Measurements from ENCODE around the gene KCND3. TPM values are rescaled to one million over a fixed set of nuclear protein-coding genes. Genes with fewer than 3 reads are reported as not detected.

Gene KCND3
- total RNA-seq, 1 experiment from 2014 or later: not detected

DNA sequence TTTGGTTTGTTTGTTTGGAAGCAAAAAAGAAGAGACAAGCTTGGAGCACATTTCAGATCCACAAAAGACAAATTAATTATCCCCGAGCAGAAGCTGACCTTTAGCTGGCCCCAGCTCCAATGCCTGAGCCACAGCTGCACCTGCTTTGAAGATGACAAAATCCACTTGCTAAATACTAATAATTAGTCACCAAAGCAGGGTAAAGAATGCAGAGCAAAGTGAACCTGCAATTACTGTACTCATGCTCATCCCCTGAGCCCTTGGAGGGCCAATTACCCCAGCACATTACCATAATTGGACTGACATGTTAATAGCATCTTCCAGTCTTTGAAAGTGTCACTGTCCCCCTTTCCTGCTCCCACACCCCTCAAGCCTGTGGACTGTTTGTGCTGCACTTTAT lies 38.2 kb upstream of the KCND3 start:
- ChIA-PET CTCF (no interaction called here), POLR2A (no interaction called here)
- no peak for DNase-seq (ENCODE audit: unreplicated experiment)
- no peaks in the 10 kb centered on the region for H3K4me1 Mint-ChIP-seq (ENCODE audit: insufficient read depth, unreplicated experiment)
- no peak overlapping the region for H3K27ac Mint-ChIP-seq (ENCODE audit: low read depth, unreplicated experiment)
- no TSS peak for BruUV-seq (replicated peaks)
- no peaks in the 10 kb centered on the region for H3K9me3 Mint-ChIP-seq (ENCODE audit: unreplicated experiment)
- intact Hi-C loops (cut with micrococcal nuclease): no loop called here
- TF ChIP-seq, protein P1, sequence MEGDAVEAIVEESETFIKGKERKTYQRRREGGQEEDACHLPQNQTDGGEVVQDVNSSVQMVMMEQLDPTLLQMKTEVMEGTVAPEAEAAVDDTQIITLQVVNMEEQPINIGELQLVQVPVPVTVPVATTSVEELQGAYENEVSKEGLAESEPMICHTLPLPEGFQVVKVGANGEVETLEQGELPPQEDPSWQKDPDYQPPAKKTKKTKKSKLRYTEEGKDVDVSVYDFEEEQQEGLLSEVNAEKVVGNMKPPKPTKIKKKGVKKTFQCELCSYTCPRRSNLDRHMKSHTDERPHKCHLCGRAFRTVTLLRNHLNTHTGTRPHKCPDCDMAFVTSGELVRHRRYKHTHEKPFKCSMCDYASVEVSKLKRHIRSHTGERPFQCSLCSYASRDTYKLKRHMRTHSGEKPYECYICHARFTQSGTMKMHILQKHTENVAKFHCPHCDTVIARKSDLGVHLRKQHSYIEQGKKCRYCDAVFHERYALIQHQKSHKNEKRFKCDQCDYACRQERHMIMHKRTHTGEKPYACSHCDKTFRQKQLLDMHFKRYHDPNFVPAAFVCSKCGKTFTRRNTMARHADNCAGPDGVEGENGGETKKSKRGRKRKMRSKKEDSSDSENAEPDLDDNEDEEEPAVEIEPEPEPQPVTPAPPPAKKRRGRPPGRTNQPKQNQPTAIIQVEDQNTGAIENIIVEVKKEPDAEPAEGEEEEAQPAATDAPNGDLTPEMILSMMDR (IDR thresholded peaks at IDR 0.05; ENCODE audit: unreplicated experiment): no peak
- no peak overlapping the region for H3K4me3 Mint-ChIP-seq (ENCODE audit: unreplicated experiment)
- H3K27me3 Mint-ChIP-seq (ENCODE audit: insufficient read depth, unreplicated experiment): peaks cover 53% of the 10 kb centered on the region
- H3K36me3 Mint-ChIP-seq (ENCODE audit: insufficient read depth, unreplicated experiment): no peaks in the 10 kb centered on the region

DNA sequence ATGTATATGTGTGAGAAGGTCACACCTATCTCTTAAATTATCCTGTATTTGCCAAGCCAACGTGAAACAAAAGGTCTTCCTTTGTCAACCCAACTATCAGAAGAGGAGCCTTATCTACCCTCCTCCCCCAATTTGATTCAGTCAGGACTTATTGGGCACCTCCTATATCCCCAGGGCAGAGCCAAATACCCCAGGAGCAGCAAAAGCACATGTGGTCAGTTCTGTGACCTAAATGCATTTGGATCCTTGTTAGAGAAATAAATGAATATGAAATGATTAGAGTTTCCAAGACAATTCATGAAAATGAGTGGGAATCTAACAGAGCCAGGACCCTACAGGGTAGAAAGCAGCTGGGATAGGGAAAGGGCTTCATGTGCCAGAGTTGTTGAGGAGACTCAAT lies 37.0 kb upstream of the KCND3 start:
- CTCF ChIA-PET: no interaction called here

DNA sequence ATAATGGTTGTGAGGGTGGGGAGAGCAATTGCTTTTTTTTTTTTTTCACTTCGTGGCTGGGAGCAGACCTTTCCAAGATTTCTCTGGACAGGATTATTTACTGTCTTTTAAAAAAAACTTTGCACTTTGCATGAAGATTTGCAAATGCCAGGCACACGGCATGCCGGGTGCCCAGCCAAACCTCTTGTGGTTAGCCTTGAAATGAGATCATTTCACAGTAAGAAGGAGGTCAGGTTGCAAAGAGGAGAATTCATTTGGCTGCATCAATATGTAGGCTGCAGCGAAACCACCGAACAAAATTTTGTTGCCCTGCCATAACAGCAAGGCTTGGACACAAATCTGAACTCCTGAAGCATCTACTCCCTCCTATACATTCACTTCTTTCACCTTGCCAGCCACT lies 36.5 kb upstream of the KCND3 start:
- ChIA-PET POLR2A (no interaction called here), CTCF (no interaction called here)
- Mint-ChIP-seq H3K9me3 (ENCODE audit: unreplicated experiment) (no peaks in the 10 kb centered on the region), H3K4me1 (ENCODE audit: insufficient read depth, unreplicated experiment) (no peaks in the 10 kb centered on the region), H3K27ac (ENCODE audit: low read depth, unreplicated experiment) (no peak overlapping the region), H3K4me3 (ENCODE audit: unreplicated experiment) (no peak overlapping the region), H3K27me3 (ENCODE audit: insufficient read depth, unreplicated experiment) (peaks cover 57% of the 10 kb centered on the region), H3K36me3 (ENCODE audit: insufficient read depth, unreplicated experiment) (no peaks in the 10 kb centered on the region)
- DNase-seq (ENCODE audit: unreplicated experiment): peak; percentile 4
- intact Hi-C loops (cut with micrococcal nuclease): no loop called here
- no TSS peak for BruUV-seq (replicated peaks)
- TF ChIP-seq, protein P1 (IDR thresholded peaks at IDR 0.05; ENCODE audit: unreplicated experiment): no peak

More for the DNA sequence above, 37.0 kb upstream of the KCND3 start:
- H3K4me1 Mint-ChIP-seq (ENCODE audit: insufficient read depth, unreplicated experiment): no peaks in the 10 kb centered on the region
- H3K36me3 Mint-ChIP-seq (ENCODE audit: insufficient read depth, unreplicated experiment): no peaks in the 10 kb centered on the region
- H3K9me3 Mint-ChIP-seq (ENCODE audit: unreplicated experiment): no peaks in the 10 kb centered on the region
- no peak overlapping the region for H3K27ac Mint-ChIP-seq (ENCODE audit: low read depth, unreplicated experiment)
- H3K4me3 Mint-ChIP-seq (ENCODE audit: unreplicated experiment): no peak overlapping the region
- TF ChIP-seq, protein P1 (IDR thresholded peaks at IDR 0.05; ENCODE audit: unreplicated experiment): no peak
- BruUV-seq (replicated peaks): no TSS peak
- POLR2A ChIA-PET: no interaction called here
- DNase-seq (ENCODE audit: unreplicated experiment): no peak
- peaks cover 54% of the 10 kb centered on the region for H3K27me3 Mint-ChIP-seq (ENCODE audit: insufficient read depth, unreplicated experiment)
- intact Hi-C loops (cut with micrococcal nuclease): no loop called here

- Mint-ChIP-seq H3K27me3 (ENCODE audit: insufficient read depth, unreplicated experiment) (peaks cover 86% of the 10 kb centered on the region), H3K9me3 (ENCODE audit: unreplicated experiment) (peaks cover under 1% of the 10 kb centered on the region), H3K4me1 (ENCODE audit: insufficient read depth, unreplicated experiment) (no peaks in the 10 kb centered on the region), H3K36me3 (ENCODE audit: insufficient read depth, unreplicated experiment) (no peaks in the 10 kb centered on the region), H3K27ac (ENCODE audit: low read depth, unreplicated experiment) (no peak overlapping the region), H3K4me3 (ENCODE audit: unreplicated experiment) (no peak overlapping the region)
- TF ChIP-seq, protein P1 (IDR thresholded peaks at IDR 0.05; ENCODE audit: unreplicated experiment): no peak
- intact Hi-C loops (cut with micrococcal nuclease): no loop called here
- no peak for DNase-seq (ENCODE audit: unreplicated experiment)
- ChIA-PET POLR2A (no interaction called here), CTCF (no interaction called here)
- no TSS peak for BruUV-seq (replicated peaks)
Measured at GRCh38 chr1:112021263-112021662, 31.8 kb upstream of the KCND3 start.

Measured in MCF 10A (cell line).